ENCODE measurements around the gene OLFML2B.

Gene OLFML2B

DNA sequence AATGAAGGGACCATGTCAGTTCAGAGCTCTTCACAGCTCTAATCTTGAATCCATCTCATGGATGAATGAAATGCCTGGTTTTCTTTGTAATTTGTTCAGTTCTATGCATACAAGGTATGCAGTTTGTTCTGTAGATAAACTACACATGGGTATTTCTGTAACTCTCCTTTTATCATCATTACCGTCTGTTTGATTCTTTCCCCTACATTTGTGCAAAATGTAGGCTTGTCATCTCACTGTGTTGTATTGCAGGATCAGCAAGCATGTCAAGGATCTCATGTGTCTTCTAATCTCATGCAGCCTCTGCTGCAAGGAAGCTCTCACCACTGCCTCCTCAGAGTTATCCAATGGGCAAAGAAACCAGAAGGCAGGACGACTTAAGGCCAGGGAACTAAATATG lies 79.3 kb downstream of the OLFML2B start:
- no peak overlapping the region for H3K4me3 ChIP-seq (ENCODE audit: low read depth, low read length)
- no peak for DNase-seq (ENCODE audit: low read depth)
- TF ChIP-seq, protein P1, sequence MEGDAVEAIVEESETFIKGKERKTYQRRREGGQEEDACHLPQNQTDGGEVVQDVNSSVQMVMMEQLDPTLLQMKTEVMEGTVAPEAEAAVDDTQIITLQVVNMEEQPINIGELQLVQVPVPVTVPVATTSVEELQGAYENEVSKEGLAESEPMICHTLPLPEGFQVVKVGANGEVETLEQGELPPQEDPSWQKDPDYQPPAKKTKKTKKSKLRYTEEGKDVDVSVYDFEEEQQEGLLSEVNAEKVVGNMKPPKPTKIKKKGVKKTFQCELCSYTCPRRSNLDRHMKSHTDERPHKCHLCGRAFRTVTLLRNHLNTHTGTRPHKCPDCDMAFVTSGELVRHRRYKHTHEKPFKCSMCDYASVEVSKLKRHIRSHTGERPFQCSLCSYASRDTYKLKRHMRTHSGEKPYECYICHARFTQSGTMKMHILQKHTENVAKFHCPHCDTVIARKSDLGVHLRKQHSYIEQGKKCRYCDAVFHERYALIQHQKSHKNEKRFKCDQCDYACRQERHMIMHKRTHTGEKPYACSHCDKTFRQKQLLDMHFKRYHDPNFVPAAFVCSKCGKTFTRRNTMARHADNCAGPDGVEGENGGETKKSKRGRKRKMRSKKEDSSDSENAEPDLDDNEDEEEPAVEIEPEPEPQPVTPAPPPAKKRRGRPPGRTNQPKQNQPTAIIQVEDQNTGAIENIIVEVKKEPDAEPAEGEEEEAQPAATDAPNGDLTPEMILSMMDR (IDR thresholded peaks at IDR 0.05; ENCODE audit: low read depth, low read length, missing control alignments), result no peak
- in situ Hi-C loops (cut with HindIII; ENCODE audit: low sequenced_read_pairs), result no loop called here

DNA sequence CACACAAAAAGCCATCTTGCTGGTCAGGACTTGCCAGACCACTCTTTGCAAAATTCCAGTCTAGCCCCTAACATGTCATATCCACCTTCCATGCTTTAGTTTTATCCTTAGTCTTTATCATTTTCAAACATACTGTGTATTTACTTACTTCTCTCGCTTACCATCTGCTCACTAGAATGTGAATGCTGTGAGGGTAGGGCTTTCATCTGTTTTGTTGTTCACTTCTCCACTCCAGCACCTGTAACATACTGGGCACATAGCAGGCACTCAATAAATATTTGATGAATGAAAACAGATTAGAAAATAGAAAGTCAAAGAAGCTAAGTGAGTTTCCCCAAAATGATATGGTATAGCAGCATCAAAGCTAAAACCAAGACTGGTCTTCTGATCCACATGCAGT lies 79.9 kb downstream of the OLFML2B start:
- TF ChIP-seq, protein P1 (IDR thresholded peaks at IDR 0.05; ENCODE audit: low read depth, low read length, missing control alignments), result no peak
- in situ Hi-C loops (cut with HindIII; ENCODE audit: low sequenced_read_pairs), result no loop called here
- DNase-seq (ENCODE audit: low read depth), result no peak
- no peak overlapping the region for H3K4me3 ChIP-seq (ENCODE audit: low read depth, low read length)

DNA sequence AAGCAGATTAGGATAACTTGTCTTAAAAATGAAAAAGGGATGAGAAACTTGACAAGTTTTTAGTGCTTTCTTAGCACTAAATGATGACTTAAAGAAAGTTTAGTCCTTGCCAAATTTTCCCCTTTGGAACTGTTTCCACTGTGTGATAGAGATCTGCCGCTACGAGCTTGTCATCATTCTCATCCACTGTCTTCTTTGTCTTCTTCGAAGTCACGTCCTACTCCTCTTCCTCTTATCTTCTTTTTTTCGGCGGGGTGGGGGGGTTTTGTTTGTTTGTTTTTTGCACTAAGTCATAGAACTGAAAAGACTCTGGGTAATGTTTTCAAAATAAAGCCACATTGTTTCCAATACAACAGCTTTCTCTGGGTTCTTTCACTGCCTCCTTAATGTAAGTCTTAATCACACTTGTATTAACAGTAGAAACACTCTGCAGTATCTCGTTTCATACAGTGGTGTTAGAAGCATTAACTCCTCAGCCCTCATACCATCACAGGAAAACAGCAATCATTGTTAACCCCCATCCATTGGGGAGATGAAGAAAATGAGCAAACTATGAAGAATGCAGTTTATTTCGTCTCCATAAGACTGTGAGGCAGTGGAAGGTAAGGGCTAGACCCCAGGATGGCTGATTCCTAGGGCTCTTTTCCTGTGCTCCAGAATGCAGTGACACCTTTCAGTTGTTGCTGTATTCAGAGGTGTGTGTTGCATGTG lies 81.8 kb downstream of the OLFML2B start:
- TF ChIP-seq, protein P1 (IDR thresholded peaks at IDR 0.05; ENCODE audit: low read depth, low read length, missing control alignments), result no peak
- H3K4me3 ChIP-seq (ENCODE audit: low read depth, low read length), result no peak overlapping the region
- in situ Hi-C loops (cut with HindIII; ENCODE audit: low sequenced_read_pairs), result no loop called here
- no peak for DNase-seq (ENCODE audit: low read depth)

DNA sequence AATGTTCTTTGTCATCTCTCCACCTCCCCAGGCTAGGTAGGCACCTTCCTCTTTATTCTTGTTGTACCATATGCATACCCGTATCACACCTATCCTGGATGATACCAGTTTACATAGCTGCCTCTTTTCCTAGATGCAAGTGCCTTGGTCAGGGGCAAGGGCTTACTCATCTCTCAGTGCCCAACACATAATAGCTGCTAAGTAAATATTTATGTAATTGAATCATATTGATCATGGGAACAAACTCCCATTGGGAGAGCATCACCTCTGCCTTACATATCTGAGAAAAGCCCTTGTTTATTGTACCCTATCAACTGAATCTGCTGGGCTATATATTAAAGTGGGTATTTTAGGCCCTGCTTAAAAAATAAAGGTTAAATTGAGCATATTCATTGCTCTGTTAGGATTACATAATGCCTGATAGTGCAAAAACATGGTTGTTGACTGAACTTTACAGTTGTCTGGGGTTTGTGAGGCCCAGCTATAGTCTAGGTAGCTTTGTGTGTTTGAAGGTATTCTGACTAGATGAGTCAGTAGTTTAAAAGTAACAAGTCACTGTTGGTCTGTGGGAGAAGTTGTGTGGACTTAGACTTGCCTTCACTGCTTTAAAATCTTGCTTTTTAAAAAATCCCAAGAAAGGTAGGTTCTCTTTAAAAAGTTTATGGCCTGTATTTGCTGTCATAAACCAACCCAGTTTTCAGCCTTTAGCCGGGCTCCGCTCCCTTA lies 82.6 kb downstream of the OLFML2B start:
- in situ Hi-C loops (cut with HindIII; ENCODE audit: low sequenced_read_pairs), result no loop called here
- DNase-seq (ENCODE audit: low read depth), result no peak
- H3K4me3 ChIP-seq (ENCODE audit: low read depth, low read length), result no peak overlapping the region
- TF ChIP-seq, protein P1 (IDR thresholded peaks at IDR 0.05; ENCODE audit: low read depth, low read length, missing control alignments), result no peak

DNA sequence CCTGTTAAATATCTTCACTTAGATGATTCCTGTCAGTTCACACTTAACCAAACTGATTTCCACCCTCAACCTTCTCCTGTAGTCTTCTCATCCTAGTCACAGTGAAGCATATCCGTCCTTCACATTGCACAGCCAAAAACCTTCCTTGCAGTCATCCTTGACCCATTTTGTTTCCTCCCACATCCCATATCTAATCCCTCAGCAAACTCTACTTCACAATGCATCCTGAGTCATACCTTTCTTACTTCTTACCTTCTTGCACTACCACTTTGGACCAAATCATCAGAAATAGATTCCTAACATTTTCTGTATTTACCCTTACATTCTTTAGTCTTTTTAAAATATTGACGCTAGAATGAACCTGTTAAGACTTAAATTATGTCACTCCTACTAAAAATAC lies 86.9 kb downstream of the OLFML2B start:
- in situ Hi-C loops (cut with HindIII; ENCODE audit: low sequenced_read_pairs), result no loop called here
- TF ChIP-seq, protein P1 (IDR thresholded peaks at IDR 0.05; ENCODE audit: low read depth, low read length, missing control alignments), result no peak
- H3K4me3 ChIP-seq (ENCODE audit: low read depth, low read length), result no peak overlapping the region
- DNase-seq (ENCODE audit: low read depth), result no peak

DNA sequence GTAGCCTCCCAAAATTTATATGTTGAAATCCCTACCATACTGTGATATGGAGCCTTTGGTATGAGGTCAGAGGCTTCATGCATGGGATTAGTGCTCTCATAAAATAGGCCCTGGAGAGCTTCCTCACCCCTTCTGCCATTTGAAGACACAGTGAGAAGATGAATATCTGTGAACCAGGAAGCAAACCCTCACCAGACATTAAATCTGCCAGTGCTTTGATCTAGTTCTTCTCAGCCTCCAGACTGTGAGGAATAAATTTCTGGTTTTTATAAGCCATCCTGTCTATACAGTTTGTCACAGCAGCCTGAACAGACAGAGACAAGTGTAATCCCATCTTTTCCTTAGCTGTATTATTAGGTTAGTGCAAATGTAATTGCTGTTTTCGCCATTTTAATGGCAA lies 88.4 kb downstream of the OLFML2B start:
- no peak overlapping the region for H3K4me3 ChIP-seq (ENCODE audit: low read depth, low read length)
- TF ChIP-seq, protein P1 (IDR thresholded peaks at IDR 0.05; ENCODE audit: low read depth, low read length, missing control alignments), result no peak
- in situ Hi-C loops (cut with HindIII; ENCODE audit: low sequenced_read_pairs), result no loop called here
- DNase-seq (ENCODE audit: low read depth), result no peak

Data from astrocyte of the cerebellum (primary cell).